HepG2 (cell line): ENCODE data around the gene MYLK2. TPM values are rescaled to one million over a fixed set of nuclear protein-coding genes. Genes with fewer than 3 reads are reported as not detected.

Source experiments
- AGO1 ChIP-seq: fragments of 200-400 bp; formaldehyde crosslinking; IDR thresholded peaks from 2 replicates; pipeline ENCODE4 v1.6.1; 2017; ENCODE audit warnings: mild to moderate bottlenecking, low read depth, low read length, moderate library complexity; ENCODE audit not compliant: poor library complexity, severe bottlenecking
- BRD4 ChIP-seq: sonication (generic); formaldehyde crosslinking; IDR thresholded peaks from 2 replicates; pipeline ENCODE4 v1.4.0; 2020; ENCODE audit warnings: missing genetic modification reagents
- CREB1 ChIP-seq, 2 experiments: fragments of 450-650 bp in 1 of 2; IDR thresholded peaks; 2 replicates each; pipeline ENCODE4 v1.6.1; 2016 to 2017; ENCODE audit warnings: control low read depth in 1 of 2, mild to moderate bottlenecking in 1 of 2, missing compliant biosample characterization in 1 of 2, missing genetic modification characterization in 1 of 2
- DNMT1 ChIP-seq: sonication (generic); formaldehyde crosslinking; IDR thresholded peaks from 2 replicates; pipeline ENCODE4 v1.5.1; 2020; ENCODE audit warnings: mild to moderate bottlenecking, missing genetic modification reagents
- GABPA ChIP-seq, 2 experiments: IDR thresholded peaks; 2 replicates each; pipeline ENCODE4 v1.6.1; 2011 to 2016; ENCODE audit warnings: low read depth in 2 of 2, low read length in 1 of 2, missing biosample characterization in 1 of 2, missing genetic modification characterization in 1 of 2
- HDAC6 ChIP-seq: fragments of 200-600 bp; sonication (generic); IDR thresholded peaks from 2 replicates; pipeline ENCODE4 v1.7.0; 2017; ENCODE audit warnings: mild to moderate bottlenecking, antibody characterized with exemption, low read length, low read depth
- KLF16 ChIP-seq, 2 experiments: sonication (generic) in 1 of 2; formaldehyde crosslinking in 1 of 2; IDR thresholded peaks; 2 replicates each; pipeline versions ENCODE4 v1.6.1 to v1.8.0; 2016 to 2023; ENCODE audit warnings: missing genetic modification reagents in 2 of 2, missing compliant biosample characterization in 1 of 2
- MEIS1 ChIP-seq: sonication (generic); formaldehyde crosslinking; IDR thresholded peaks from 2 replicates; pipeline ENCODE4 v1.9.0; 2021; ENCODE audit warnings: mild to moderate bottlenecking, missing genetic modification reagents, moderate library complexity, borderline replicate concordance
- ZNF615 ChIP-seq: sonication (generic); formaldehyde crosslinking; IDR thresholded peaks from 2 replicates; pipeline ENCODE4 v1.5.0; 2020; ENCODE audit warnings: mild to moderate bottlenecking, missing genetic modification reagents, borderline replicate concordance
- ZNF878 ChIP-seq: sonication (generic); formaldehyde crosslinking; IDR thresholded peaks from 2 replicates; pipeline ENCODE4 v1.8.1; 2023; ENCODE audit warnings: mild to moderate bottlenecking, missing genetic modification reagents, moderate library complexity
- polyA plus RNA-seq, 8 experiments: library from polyadenylated mRNA; depleted of rRNA in 3 of 8; stranded (reverse) in 7 of 8; unstranded in 1 of 8; fragments of >200 nt; fragmentation: Illumina TruSeq in 4 of 8; extraction: Trizol in 4 of 8; gene quantifications; 2 replicates each; pipeline versions ENCODE4 v1.2.1 to v1.2.3, GENCODE V29; 2011 to 2016; ENCODE audit warnings: low read depth in 4 of 8, missing spikeins in 1 of 8, mixed read lengths in 1 of 8; ENCODE audit not compliant: insufficient read depth in 1 of 8
- total RNA-seq, 5 experiments: library from RNA; depleted of rRNA; stranded (reverse); fragments of >200 nt; fragmentation: Illumina TruSeq; extraction: Trizol; gene quantifications; 2 replicates each; pipeline ENCODE4 v1.2.3, GENCODE V29; 2016; ENCODE audit warnings: low read depth in 1 of 5
- TF ChIP-seq, protein P1 (sequence below), 2 experiments: sonication (generic) in 1 of 2; formaldehyde crosslinking in 1 of 2; IDR thresholded peaks; 2 replicates each; pipeline versions ENCODE4 v1.6.1 to v1.9.0; 2014 to 2022; ENCODE audit warnings: antibody characterized with exemption in 1 of 2, borderline replicate concordance in 1 of 2, inconsistent platforms in 1 of 2, low read depth in 1 of 2, missing genetic modification reagents in 1 of 2
- TF ChIP-seq, protein P2 (sequence below): sonication (generic); formaldehyde crosslinking; IDR thresholded peaks from 2 replicates; pipeline ENCODE4 v1.5.0; 2020; ENCODE audit warnings: missing genetic modification reagents
- TF ChIP-seq, protein P3 (sequence below): IDR thresholded peaks from 2 replicates; pipeline ENCODE4 v1.6.1; 2016; ENCODE audit warnings: missing compliant biosample characterization, missing genetic modification reagents, borderline replicate concordance
- TF ChIP-seq, protein P4 (sequence below): IDR thresholded peaks from 2 replicates; pipeline ENCODE4 v1.6.1; 2012; ENCODE audit warnings: inconsistent platforms

MYLK2 gene
- total and polyA plus RNA-seq, 2 of the 13 experiments (the other 11 are each of a cell fraction or from before 2014, with no cell fraction given) = 0.27 TPM; not detected in 1

DNA sequence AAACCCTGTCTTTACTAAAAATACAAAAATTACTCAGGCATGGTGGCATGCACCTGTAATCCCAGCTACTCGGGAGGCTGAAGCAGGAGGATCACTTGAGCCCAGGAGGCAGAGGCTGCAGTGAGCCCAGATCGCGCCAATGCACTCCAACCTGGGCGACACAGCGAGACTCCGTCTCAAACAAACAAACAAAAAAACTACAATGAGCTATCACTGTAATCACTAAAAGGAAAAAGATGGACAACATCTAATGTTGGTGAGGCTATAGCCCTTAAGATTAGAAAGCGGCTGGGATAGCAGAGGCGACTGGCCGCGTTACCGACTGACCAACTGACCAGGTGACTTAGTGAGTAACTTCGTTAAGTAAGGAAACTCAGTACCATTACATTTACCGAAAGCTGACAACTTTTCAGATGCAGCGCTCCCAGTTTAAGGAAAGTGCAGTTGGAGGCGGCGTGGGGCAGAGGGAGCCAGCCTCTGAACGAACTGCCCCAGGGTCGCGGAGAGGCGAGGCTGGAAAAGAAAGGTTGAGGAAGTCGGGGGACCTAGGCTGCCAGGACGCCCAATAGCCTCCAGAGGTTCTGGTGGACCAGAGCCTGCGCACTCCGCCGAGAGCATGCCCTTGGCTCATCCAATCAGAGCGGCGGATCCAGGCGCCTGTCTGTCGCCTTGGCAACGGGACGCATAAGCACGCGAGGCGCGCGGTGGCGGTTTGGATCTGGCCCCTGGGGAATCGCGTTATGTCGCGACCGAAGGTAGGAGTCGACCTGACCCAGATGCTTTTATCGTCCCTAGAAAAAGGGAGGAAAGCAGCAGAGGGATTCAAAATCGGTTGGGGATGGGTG, 60.2 kb downstream of the MYLK2 start (continued):
- peak in 1 of 2 experiments; percentile 48; a peak in 2 of 4 replicates for TF ChIP-seq KLF16 (CRISPR knock-in tag; IDR thresholded peaks at IDR 0.05)
- TF ChIP-seq, protein P1, sequence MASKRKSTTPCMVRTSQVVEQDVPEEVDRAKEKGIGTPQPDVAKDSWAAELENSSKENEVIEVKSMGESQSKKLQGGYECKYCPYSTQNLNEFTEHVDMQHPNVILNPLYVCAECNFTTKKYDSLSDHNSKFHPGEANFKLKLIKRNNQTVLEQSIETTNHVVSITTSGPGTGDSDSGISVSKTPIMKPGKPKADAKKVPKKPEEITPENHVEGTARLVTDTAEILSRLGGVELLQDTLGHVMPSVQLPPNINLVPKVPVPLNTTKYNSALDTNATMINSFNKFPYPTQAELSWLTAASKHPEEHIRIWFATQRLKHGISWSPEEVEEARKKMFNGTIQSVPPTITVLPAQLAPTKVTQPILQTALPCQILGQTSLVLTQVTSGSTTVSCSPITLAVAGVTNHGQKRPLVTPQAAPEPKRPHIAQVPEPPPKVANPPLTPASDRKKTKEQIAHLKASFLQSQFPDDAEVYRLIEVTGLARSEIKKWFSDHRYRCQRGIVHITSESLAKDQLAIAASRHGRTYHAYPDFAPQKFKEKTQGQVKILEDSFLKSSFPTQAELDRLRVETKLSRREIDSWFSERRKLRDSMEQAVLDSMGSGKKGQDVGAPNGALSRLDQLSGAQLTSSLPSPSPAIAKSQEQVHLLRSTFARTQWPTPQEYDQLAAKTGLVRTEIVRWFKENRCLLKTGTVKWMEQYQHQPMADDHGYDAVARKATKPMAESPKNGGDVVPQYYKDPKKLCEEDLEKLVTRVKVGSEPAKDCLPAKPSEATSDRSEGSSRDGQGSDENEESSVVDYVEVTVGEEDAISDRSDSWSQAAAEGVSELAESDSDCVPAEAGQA (IDR thresholded peaks at IDR 0.05; ENCODE audit: low read depth) = no peak
- TF ChIP-seq, protein P1 (CRISPR knock-in tag; IDR thresholded peaks at IDR 0.05; ENCODE audit: borderline replicate concordance) = no peak; the same call in 1 of the 2 replicates
- TF ChIP-seq AGO1 = peak; percentile 23
- TF ChIP-seq HDAC6 = no peak
- TF ChIP-seq BRD4 (CRISPR knock-in tag) = peak; percentile 73; the same call in 1 of the 2 replicates
- TF ChIP-seq ZNF878 = no peak
- peak; percentile 84; the same call in 1 of the 2 replicates for TF ChIP-seq MEIS1 (CRISPR knock-in tag)
- TF ChIP-seq, protein P2, sequence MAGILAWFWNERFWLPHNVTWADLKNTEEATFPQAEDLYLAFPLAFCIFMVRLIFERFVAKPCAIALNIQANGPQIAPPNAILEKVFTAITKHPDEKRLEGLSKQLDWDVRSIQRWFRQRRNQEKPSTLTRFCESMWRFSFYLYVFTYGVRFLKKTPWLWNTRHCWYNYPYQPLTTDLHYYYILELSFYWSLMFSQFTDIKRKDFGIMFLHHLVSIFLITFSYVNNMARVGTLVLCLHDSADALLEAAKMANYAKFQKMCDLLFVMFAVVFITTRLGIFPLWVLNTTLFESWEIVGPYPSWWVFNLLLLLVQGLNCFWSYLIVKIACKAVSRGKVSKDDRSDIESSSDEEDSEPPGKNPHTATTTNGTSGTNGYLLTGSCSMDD = no peak
- TF ChIP-seq CREB1 (IDR thresholded peaks at IDR 0.05) = no peak
- no peak for TF ChIP-seq CREB1 (CRISPR knock-in tag; IDR thresholded peaks at IDR 0.05)
- TF ChIP-seq, protein P3, sequence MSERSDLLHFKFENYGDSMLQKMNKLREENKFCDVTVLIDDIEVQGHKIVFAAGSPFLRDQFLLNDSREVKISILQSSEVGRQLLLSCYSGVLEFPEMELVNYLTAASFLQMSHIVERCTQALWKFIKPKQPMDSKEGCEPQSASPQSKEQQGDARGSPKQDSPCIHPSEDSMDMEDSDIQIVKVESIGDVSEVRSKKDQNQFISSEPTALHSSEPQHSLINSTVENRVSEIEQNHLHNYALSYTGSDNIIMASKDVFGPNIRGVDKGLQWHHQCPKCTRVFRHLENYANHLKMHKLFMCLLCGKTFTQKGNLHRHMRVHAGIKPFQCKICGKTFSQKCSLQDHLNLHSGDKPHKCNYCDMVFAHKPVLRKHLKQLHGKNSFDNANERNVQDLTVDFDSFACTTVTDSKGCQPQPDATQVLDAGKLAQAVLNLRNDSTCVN (CRISPR knock-in tag) = peak; percentile 67; the same call in 1 of the 2 replicates
- TF ChIP-seq, protein P4, sequence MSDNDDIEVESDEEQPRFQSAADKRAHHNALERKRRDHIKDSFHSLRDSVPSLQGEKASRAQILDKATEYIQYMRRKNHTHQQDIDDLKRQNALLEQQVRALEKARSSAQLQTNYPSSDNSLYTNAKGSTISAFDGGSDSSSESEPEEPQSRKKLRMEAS = peak; percentile 96
- no peak for TF ChIP-seq ZNF615 (CRISPR knock-in tag)
- no peak for TF ChIP-seq GABPA (IDR thresholded peaks at IDR 0.05; ENCODE audit: low read depth, low read length)
- TF ChIP-seq GABPA (CRISPR knock-in tag; IDR thresholded peaks at IDR 0.05; ENCODE audit: low read depth) = no peak
- TF ChIP-seq DNMT1 (CRISPR knock-in tag) = no peak
